Endothelial cell (in vitro differentiated cells): ENCODE results near the gene OR2V1. TPM values are rescaled to one million over a fixed set of nuclear protein-coding genes. Genes with fewer than 3 reads are reported as not detected.
A peak's percentile ranks its signal among the peaks of the same experiment; 100 is the strongest.
"Not testable (repeated sequence)": the region's sequence is repeated elsewhere in the genome, so short reads cannot be mapped to it uniquely, and the experiment has no call there.

Source experiments
- DNase-seq: peaks from one replicate; pipeline ENCODE4 v3.0.0; 2021; ENCODE audit warnings: low spot score
- H3K27ac Mint-ChIP-seq: one replicate; pipeline ENCODE4 v1.8.0; 2021; ENCODE audit warnings: mixed read lengths, inconsistent platforms; ENCODE audit not compliant: unreplicated experiment
- H3K27me3 Mint-ChIP-seq: one replicate; pipeline ENCODE4 v1.8.0; 2021; ENCODE audit warnings: mild to moderate bottlenecking, moderate library complexity, mixed read lengths, inconsistent platforms; ENCODE audit not compliant: unreplicated experiment
- H3K36me3 Mint-ChIP-seq: one replicate; pipeline ENCODE4 v1.8.0; 2021; ENCODE audit warnings: mild to moderate bottlenecking, low read depth, mixed read lengths, inconsistent platforms; ENCODE audit not compliant: unreplicated experiment
- H3K4me1 Mint-ChIP-seq: one replicate; pipeline ENCODE4 v1.8.0; 2021; ENCODE audit warnings: mild to moderate bottlenecking, mixed read lengths, inconsistent platforms; ENCODE audit not compliant: unreplicated experiment
- H3K4me3 Mint-ChIP-seq: one replicate; pipeline ENCODE4 v1.8.0; 2021; ENCODE audit warnings: mild to moderate bottlenecking, mixed read lengths, inconsistent platforms; ENCODE audit not compliant: unreplicated experiment
- H3K9me3 Mint-ChIP-seq: one replicate; pipeline ENCODE4 v1.8.0; 2021; ENCODE audit warnings: mixed read lengths, inconsistent platforms; ENCODE audit not compliant: unreplicated experiment
- total RNA-seq: library from RNA; stranded (reverse); fragmentation: NEBNext Ultra II Directional; extraction: Animal tissue kit (Norgen Biotek cat#: 25700); gene quantifications from one replicate; pipeline ENCODE4 v1.2.1, GENCODE V29; 2021; ENCODE audit not compliant: unreplicated experiment
- TF ChIP-seq, protein P1 (sequence below): fragments of 200-600 bp; sonication (generic); IDR thresholded peaks from one replicate; pipeline ENCODE4 v1.5.0; 2021; ENCODE audit warnings: antibody characterized with exemption; ENCODE audit not compliant: unreplicated experiment

OR2V1 gene
- total RNA-seq, 1 donor from 2014 or later, result not detected

DNA sequence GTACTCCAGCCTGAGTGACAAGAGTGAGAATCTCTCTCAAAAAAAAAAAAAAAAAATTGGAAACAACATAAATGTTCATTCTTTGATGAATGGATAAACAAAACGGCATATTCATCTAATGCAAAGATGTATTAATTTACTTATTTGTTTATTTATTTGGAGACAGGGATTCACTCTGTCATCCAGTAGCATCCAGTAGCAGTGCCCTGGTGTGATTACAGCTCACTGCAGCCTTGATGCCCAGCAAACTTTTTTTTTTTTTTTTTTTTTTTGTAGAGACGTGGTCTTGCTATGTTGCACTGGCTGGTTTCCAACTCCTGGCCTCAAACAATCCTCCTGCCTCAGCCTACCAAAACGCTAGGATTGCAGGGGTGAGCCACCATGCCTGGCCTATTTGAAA lies 40.8 kb upstream of the OR2V1 start:
- H3K4me1 Mint-ChIP-seq, result peaks cover 30% of the 10 kb centered on the region
- no peak overlapping the region for H3K4me3 Mint-ChIP-seq
- no peak overlapping the region for H3K27ac Mint-ChIP-seq
- no peak for DNase-seq
- H3K27me3 Mint-ChIP-seq, result peaks cover 28% of the 10 kb centered on the region
- H3K36me3 Mint-ChIP-seq, result peaks cover 4% of the 10 kb centered on the region
- TF ChIP-seq, protein P1, sequence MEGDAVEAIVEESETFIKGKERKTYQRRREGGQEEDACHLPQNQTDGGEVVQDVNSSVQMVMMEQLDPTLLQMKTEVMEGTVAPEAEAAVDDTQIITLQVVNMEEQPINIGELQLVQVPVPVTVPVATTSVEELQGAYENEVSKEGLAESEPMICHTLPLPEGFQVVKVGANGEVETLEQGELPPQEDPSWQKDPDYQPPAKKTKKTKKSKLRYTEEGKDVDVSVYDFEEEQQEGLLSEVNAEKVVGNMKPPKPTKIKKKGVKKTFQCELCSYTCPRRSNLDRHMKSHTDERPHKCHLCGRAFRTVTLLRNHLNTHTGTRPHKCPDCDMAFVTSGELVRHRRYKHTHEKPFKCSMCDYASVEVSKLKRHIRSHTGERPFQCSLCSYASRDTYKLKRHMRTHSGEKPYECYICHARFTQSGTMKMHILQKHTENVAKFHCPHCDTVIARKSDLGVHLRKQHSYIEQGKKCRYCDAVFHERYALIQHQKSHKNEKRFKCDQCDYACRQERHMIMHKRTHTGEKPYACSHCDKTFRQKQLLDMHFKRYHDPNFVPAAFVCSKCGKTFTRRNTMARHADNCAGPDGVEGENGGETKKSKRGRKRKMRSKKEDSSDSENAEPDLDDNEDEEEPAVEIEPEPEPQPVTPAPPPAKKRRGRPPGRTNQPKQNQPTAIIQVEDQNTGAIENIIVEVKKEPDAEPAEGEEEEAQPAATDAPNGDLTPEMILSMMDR, result no peak
- H3K9me3 Mint-ChIP-seq, result no peaks in the 10 kb centered on the region

GRCh38 chr5:181170996-181171395 lies 40.0 kb upstream of the OR2V1 start:
- Mint-ChIP-seq H3K9me3 (no peaks in the 10 kb centered on the region), H3K27ac (no peak overlapping the region), H3K27me3 (peaks cover 28% of the 10 kb centered on the region), H3K4me1 (peaks cover 30% of the 10 kb centered on the region), H3K4me3 (peak overlapping the region; percentile 33), H3K36me3 (peaks cover 4% of the 10 kb centered on the region)
- TF ChIP-seq, protein P1, result no peak
- no peak for DNase-seq

- no peak for DNase-seq
Observed at GRCh38 chr5:181170237-181170825, 39.4 kb upstream of the OR2V1 start.

GRCh38 chr5:181169459-181170236 lies 38.7 kb upstream of the OR2V1 start:
- H3K27me3 Mint-ChIP-seq, result peaks cover 28% of the 10 kb centered on the region
- H3K4me1 Mint-ChIP-seq, result peaks cover 30% of the 10 kb centered on the region
- peak; percentile 79 for DNase-seq
- H3K27ac Mint-ChIP-seq, H3K36me3 Mint-ChIP-seq, H3K9me3 Mint-ChIP-seq: not testable (repeated sequence)
- peak overlapping the region; percentile 33 for H3K4me3 Mint-ChIP-seq

More at GRCh38 chr5:181170237-181170825, 39.4 kb upstream of the OR2V1 start:
- Mint-ChIP-seq H3K36me3 (peaks cover 4% of the 10 kb centered on the region), H3K9me3 (no peaks in the 10 kb centered on the region), H3K27ac (no peak overlapping the region), H3K4me3 (peak overlapping the region; percentile 33), H3K4me1 (peaks cover 30% of the 10 kb centered on the region), H3K27me3 (peaks cover 28% of the 10 kb centered on the region)
- TF ChIP-seq, protein P1, result no peak

- TF ChIP-seq, protein P1, result no peak
- Mint-ChIP-seq H3K36me3 (peaks cover 4% of the 10 kb centered on the region), H3K9me3 (no peaks in the 10 kb centered on the region), H3K27ac (peak overlapping the region; percentile 49), H3K27me3 (peaks cover 30% of the 10 kb centered on the region), H3K4me1 (peaks cover 32% of the 10 kb centered on the region), H3K4me3 (peak overlapping the region; percentile 39)
- no peak for DNase-seq
Observed at GRCh38 chr5:181168595-181169118, 37.7 kb upstream of the OR2V1 start.
